Ishikawa (cell line): ENCODE results near the gene PRSS1.

ENCODE experiments used
- CEBPB ChIP-seq: IDR thresholded peaks from 2 replicates; pipeline ENCODE4 v1.6.1; 2012
- CREB1 ChIP-seq: IDR thresholded peaks from 2 replicates; pipeline ENCODE4 v1.6.1; 2012; ENCODE audit warnings: low read depth
- EGR1 ChIP-seq: IDR thresholded peaks from 2 replicates; pipeline ENCODE4 v1.6.1; 2012
- EP300 ChIP-seq: IDR thresholded peaks from 2 replicates; pipeline ENCODE4 v1.6.1; 2012; ENCODE audit warnings: borderline replicate concordance
- FOXM1 ChIP-seq: IDR thresholded peaks from 2 replicates; pipeline ENCODE4 v1.6.1; 2012; ENCODE audit warnings: low read depth, borderline replicate concordance
- MAX ChIP-seq: IDR thresholded peaks from 2 replicates; pipeline ENCODE4 v1.6.1; 2012
- NFIC ChIP-seq: IDR thresholded peaks from 2 replicates; pipeline ENCODE4 v1.6.1; 2012
- RAD21 ChIP-seq: IDR thresholded peaks from 2 replicates; pipeline ENCODE4 v1.6.1; 2012; ENCODE audit warnings: low read depth
- REST ChIP-seq: IDR thresholded peaks from 2 replicates; pipeline ENCODE4 v1.6.1; 2012; ENCODE audit warnings: low read depth, mild to moderate bottlenecking
- TAF1 ChIP-seq: IDR thresholded peaks from 2 replicates; pipeline ENCODE4 v1.6.1; 2012; ENCODE audit warnings: low read depth, mild to moderate bottlenecking
- TCF12 ChIP-seq: IDR thresholded peaks from 2 replicates; pipeline ENCODE4 v1.6.1; 2012; ENCODE audit warnings: low read depth
- TEAD4 ChIP-seq: IDR thresholded peaks from 2 replicates; pipeline ENCODE4 v1.6.1; 2012
- USF1 ChIP-seq: IDR thresholded peaks from 2 replicates; pipeline ENCODE4 v1.6.1; 2012
- YY1 ChIP-seq: IDR thresholded peaks from 2 replicates; pipeline ENCODE4 v1.6.1; 2012; ENCODE audit warnings: low read depth
- ZBTB7A ChIP-seq: IDR thresholded peaks from 2 replicates; pipeline ENCODE4 v1.6.1; 2012; ENCODE audit warnings: low read depth

Gene PRSS1

DNA sequence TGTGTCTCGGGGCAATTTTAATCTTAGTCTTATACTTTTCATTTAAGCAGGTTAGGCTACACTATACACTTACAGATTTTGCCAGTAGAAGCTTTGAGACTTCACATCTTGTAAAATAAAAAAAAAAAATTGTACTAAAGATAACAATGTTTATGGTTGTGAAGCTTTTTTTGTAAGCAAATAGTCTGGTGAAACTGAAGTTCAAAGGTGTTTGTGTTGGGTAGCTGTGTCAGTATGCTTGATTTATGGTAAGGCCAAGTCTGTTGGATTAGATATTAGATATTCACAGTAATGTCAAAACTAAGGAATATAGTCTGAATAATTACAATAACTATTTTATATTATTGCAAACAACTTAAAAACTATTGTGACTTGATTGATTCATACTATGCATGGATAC, 31.0 kb upstream of the PRSS1 start:
- no peak for TF ChIP-seq TEAD4
- no peak for TF ChIP-seq RAD21
- no peak for TF ChIP-seq MAX
- no peak for TF ChIP-seq FOXM1
- no peak for TF ChIP-seq TAF1
- no peak for TF ChIP-seq ZBTB7A
- TF ChIP-seq CEBPB: no peak
- no peak for TF ChIP-seq TCF12
- TF ChIP-seq YY1: no peak
- no peak for TF ChIP-seq EP300
- TF ChIP-seq EGR1: no peak
- TF ChIP-seq CREB1: no peak

- TF ChIP-seq TCF12: no peak
Measured at GRCh38 chr7:142720172-142720773, 29.0 kb upstream of the PRSS1 start.

- TF ChIP-seq TAF1 (no peak), YY1 (no peak), EP300 (no peak), TCF12 (no peak), CEBPB (no peak), NFIC (no peak), MAX (no peak), TEAD4 (no peak)
Measured at GRCh38 chr7:142720986-142721385, 28.3 kb upstream of the PRSS1 start.

GRCh38 chr7:142722248-142722794, 27.0 kb upstream of the PRSS1 start:
- no peak for TF ChIP-seq CEBPB
- no peak for TF ChIP-seq MAX
- no peak for TF ChIP-seq FOXM1
- TF ChIP-seq EGR1: no peak
- no peak for TF ChIP-seq TEAD4
- no peak for TF ChIP-seq REST
- no peak for TF ChIP-seq NFIC
- TF ChIP-seq ZBTB7A: no peak
- no peak for TF ChIP-seq TAF1
- no peak for TF ChIP-seq YY1
- no peak for TF ChIP-seq TCF12
- no peak for TF ChIP-seq EP300
- no peak for TF ChIP-seq USF1
- no peak for TF ChIP-seq CREB1
- TF ChIP-seq RAD21: no peak

DNA sequence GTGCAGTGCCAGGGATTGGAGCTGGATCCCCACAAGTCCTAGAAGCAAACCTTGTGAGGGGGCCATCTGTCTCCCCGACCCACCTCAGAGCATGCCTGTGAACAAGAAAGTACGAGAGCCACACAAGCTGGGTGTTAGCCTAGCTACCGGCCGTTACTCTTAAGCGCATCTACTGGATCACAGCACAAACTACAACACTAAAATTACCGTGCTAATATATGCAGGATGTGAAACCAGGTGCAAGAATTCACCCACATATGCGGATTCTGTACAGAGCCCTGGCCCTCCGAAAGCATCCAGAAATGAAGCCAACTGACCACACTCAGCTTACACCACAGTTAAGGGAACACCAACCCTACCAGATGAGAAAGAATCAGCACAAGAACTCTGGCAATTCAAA, 16.0 kb upstream of the PRSS1 start:
- TF ChIP-seq USF1: no peak
- TF ChIP-seq NFIC: no peak

- TF ChIP-seq EGR1: no peak
- peak; percentile 8; the same call in 1 of the 2 replicates for TF ChIP-seq RAD21
Measured at GRCh38 chr7:142739923-142740492, 9.3 kb upstream of the PRSS1 start.

GRCh38 chr7:142740786-142741185, 8.5 kb upstream of the PRSS1 start:
- TF ChIP-seq RAD21 (no peak), EP300 (no peak), MAX (no peak)

GRCh38 chr7:142745091-142745635, 4.1 kb upstream of the PRSS1 start:
- no peak for TF ChIP-seq EP300
- TF ChIP-seq TAF1: no peak
- no peak for TF ChIP-seq NFIC
- no peak for TF ChIP-seq YY1
- TF ChIP-seq USF1: no peak
- no peak for TF ChIP-seq EGR1
- no peak for TF ChIP-seq TEAD4
- TF ChIP-seq MAX: no peak
- no peak for TF ChIP-seq CEBPB
- TF ChIP-seq TCF12: no peak
- no peak for TF ChIP-seq REST
- TF ChIP-seq ZBTB7A: no peak
- no peak for TF ChIP-seq CREB1
- TF ChIP-seq RAD21: no peak
- no peak for TF ChIP-seq FOXM1
